T-helper 1 cell treated with Interleukin-12 subunit alpha and Interleukin-12 subunit beta and Interleukin-4 antibody, amounts not matched to agents 30 ng/mL and 1 ng/mL, for 36 hours (primary cell): ENCODE measurements around the gene COASY. TPM values are rescaled to one million over a fixed set of nuclear protein-coding genes. Genes with fewer than 3 reads are reported as not detected.

Experiments
- intact Hi-C: fragments of 100-400 bp; cut with micrococcal nuclease; formaldehyde crosslinking; loops from one replicate; pipeline ENCODE4 v1.15.1; 2024
- total RNA-seq: library from RNA; stranded (reverse); gene quantifications from 2 replicates; pipeline ENCODE4 v1.2.3, GENCODE V29; 2022

The COASY gene
- 74.3 and 80.3 TPM in 2 replicates for total RNA-seq

DNA sequence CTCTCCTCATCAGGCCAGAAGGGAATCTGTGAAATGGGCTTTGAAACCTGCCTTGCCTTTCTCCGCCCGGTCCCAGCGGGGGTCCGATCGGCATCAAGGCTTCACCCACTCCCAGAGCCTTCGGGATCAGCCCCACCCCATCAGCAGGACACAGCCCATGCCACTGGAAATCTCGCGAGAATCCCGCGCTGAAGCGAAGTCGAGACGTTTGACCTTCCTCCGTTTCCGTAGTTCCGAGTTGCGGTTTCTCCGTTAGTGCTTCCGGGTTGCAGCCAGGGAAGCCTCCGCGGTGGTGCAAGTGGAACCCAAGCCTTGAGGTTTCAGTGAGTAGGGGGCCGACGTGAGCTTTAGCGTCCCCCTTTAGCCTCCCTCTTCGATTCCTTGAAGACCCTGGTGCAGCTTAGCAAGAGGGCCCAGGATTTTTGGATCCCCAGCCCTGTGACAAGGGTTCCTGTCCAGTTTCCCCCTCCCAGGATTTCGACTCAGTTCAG is at the start of gene COASY:
TSS of gene COASY (plus strand) at position 252 of the 491 bp plus-strand sequence. CDS start 475 bp downstream, outside the sequence.
- intact Hi-C loops, result loop anchor here (1.0 to 10.0 kb wide), 4 partner anchors 8 to 923 kb away; partner anchors contain the start of genes DHX8, PSMC3IP, RETREG3 and TUBG1

DNA sequence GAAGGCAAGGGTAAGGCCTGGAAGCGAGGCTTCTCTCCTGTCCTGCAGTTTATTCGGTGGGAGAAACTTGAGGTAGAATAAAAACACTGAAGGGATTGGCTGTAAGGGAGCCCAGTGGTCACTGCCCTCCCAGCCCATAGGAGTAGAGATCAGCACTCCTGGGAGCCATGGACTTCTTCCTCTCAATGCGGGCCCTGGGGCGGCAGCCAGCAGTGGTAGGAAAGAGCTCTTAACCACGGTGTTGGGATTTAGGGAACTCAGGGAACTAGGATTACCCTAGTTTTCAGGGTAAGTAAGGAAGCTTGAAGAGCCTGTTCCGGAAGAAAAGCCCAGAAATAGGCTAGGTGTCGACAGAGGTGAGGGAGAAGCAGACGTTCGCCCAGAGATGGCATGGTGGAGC is 49.7 kb upstream of the COASY start:
- intact Hi-C loops, result no loop called here

DNA sequence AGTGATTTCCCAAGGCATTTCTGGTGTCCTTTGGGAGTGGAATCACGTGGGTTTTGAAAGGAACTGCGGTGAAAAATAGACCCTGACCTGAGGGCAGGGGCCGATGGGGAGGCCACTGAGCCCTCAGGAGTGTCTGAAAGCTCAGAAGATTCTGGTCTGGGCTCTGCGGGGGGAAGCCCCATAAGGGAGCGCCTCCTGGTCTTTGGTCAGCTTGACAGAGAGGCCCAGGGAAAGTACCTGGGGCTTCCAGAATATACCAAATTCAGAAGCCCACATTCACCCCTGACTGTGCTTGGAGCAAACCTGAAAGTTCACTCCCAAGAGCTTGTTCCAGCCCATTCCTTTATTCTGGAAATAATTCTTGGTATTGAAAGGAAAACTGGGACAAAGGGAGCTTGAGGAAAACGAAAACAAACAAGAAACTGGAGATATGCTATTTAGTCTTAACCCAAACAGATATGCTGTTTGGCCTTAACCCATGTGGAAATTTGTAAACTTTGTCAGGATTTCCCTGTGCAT is 49.2 kb upstream of the COASY start:
- intact Hi-C loops, result no loop called here

DNA sequence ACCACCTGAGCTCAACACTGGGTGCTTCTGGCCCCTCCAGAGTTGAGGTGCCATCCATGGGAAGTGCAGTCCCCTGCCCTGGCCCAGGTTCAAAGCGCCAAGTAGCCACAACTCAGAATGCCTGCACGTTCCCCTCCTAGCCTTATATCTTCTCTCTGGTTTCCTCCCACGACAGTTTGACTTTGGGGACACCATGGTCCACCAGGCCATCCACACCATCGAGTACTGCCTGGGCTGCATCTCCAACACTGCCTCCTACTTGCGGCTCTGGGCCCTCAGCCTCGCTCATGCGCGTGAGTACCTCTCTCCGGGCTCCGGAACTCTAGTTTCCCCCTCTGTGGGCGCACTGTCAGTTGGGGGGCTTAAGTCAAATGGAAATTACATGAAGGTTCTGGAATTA is 48.3 kb upstream of the COASY start:
- intact Hi-C loops, result no loop called here

DNA sequence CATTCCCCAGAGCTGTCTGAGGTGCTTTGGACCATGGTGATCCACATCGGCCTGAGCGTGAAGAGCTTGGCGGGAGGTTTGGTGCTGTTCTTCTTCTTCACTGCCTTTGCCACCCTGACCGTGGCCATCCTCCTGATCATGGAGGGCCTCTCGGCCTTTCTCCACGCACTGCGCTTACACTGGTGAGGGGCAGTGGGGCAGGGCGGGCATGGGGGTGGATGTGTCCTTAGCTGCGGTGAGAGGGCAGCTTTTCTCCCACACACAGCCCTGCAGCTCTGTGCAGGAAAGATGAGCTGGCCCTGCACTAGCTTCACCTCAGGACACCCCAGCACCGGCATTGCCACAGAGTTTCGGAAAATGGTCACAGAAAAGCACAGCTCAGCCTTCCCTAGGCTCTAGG is 47.7 kb upstream of the COASY start:
- intact Hi-C loops, result no loop called here

DNA sequence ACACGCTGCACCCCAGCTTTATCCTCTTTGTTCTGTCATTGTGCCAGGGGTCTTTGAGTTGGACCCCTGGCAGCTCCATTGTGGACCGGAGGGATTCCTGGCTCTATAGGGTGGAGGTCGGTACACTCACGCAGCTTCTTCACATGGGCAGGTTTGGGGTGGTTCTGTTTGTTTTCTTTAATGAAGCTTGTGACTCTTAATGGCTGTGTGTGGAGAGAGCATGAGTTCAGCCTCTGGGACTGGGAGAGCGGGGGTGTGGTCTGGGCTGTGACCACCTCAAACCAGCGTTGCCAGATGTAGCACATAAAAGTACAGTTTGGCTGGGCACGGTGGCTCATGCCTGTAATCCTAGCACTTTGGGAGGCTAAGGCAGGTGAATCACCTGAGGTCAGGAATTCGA is 47.1 kb upstream of the COASY start:
- intact Hi-C loops, result no loop called here

DNA sequence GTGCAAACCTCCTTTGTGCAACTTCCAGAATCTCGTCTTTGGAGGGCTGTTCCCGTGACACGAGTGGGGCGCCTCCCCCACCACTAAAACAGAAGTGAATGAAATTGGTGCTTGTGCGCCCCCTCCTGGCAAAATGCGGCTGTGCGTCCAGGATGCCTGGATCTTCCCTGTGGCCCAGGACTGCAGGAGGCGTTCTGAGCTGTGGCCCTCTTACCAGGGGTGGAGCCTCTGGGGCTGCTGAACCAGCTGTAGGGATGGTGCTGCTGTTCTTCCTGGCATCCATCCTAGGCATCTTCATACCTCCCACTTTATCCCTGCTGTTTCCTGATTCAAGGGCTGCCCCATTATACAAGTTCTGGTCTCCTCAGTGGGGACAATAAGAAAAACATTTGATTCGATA is 44.4 kb upstream of the COASY start:
- intact Hi-C loops, result loop anchor here (1.0 kb wide), 5 partner anchors 78 to 295 kb away; no protein-coding TSS in a partner anchor

DNA sequence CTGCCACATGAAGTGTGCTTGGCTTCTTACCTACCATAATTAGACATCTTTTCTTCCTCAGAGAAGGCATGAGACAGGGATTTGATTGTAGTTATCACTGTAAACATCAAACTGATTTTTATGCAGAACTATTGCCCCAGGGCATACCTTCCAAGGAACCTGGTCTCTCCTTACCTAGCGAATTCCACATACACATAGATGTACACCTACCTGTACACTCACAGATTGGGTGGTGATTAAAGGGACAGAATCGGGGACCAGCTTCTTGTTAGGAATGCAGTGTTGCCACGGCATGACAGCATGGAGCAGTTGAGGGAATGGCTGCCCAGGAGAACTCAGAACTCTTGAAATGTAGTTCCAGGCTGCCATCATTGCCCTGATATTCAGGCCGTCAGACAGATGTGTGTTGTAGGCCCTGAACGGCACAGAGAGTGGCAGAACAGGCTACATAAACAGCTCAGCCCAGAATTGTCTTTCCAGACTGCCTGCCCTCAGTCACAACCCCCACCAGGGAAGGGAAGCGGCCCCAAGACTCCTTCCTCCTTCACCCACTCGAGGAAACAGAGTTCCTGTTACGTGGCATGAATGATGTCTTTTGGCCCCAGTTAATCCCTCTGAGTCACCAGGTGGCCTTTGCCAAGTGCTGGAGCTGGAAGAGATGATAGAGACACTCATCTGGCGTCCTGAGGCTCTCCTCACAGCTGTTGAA is 43.7 kb upstream of the COASY start:
- intact Hi-C loops, result no loop called here

DNA sequence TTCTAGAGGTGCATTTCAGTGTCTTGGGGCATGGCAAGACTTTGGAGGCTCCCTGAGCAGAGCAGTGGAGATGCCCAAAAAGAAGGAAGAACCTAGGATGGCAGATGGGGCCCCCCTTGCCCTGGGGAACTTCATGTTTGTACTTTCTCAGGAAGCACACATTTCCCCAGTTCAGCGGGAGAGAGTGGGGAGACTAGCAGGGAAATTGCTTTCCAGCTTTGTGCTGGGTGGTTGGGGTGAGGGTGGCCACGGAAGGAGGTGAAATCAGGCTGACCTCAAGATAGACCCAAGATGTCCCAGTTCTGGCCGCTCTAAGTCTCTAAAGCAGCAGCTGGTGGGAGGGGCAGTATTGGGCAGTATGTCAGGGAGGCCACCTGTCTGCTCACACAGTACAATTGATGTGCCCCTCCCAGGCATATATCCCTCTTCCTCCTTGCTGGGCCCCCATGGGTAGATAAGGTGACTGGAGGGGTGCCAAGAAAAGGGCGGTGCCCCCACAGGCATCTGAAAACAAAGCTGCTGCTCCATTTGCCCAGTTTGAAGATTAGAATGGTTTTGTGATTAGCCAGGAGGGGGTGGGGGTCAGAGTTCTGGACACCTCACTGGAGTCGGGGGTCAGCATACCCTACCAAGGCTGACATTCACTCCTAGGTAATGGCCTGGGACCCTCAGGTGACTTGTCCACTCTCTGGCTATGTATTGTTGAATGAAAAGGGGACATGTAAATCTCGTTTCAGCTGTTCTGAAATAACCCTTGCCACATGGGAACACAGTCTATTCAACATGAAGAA is 43.0 kb upstream of the COASY start:
- intact Hi-C loops, result no loop called here

DNA sequence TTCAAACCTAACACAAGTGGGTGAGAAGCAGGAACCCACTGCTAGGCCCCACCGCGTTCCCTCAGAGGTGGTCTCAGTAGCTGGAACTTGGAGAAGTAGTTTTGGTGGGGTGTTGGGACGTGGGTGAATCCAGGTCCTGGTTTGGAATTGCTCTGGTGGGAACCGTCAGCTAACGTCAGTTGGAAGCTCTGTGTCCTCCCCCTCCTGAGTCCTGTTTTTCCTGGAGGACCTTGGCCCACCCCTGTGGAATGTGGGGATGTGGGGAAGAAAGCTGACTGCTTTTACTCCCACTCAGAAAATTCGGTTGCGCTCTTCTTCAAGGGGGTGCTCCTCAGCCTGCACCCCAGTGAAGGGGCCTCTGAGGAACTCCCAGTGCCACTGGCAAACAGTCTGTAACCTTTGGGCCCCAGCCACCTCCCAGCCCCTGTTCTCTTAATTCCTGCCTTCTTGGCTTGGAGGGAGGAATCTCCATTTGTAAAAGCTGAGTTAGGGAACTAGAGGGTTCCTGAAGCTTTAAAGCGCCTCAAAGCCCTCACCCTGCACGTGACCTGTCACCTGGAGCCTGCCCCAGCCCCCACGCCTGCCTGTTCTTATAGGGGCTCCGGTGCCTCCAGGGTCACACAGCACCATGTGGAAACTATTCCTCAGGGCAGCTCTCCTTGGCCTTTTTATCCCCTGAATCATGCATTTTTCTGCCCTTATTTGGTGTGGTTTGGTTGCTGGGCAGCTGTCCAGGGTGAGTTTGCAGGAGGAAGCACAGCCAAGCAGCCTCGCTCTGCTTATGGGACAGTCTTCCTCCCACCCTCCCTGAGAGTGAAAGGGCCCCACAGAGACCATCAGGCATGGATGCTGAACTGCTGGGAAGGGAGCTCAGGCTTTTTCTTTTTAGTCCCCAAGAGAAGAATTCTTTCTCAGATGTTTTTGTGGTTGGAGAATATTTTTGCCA is 42.1 kb upstream of the COASY start:
- intact Hi-C loops, result no loop called here

DNA sequence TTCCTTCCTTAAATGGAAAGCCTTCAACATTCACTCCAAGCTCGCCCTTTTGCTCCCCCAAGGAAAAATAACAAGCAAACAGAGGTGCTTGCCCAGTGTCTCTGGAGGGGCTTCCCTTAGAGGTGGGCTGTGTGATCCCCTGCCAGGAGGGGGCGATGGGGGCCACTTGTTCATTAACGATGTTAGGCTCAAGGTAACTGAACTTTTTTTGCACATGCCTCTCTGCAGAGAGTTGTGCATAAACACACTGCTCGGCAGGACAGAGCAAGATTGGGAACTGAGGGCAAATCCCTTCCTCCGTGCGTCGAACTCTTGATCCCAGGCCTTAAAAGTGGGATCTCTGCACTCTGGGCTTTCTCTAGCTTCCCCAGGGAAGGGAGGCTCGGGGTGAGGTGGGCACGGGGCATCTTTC is 41.4 kb upstream of the COASY start:
- intact Hi-C loops, result no loop called here

DNA sequence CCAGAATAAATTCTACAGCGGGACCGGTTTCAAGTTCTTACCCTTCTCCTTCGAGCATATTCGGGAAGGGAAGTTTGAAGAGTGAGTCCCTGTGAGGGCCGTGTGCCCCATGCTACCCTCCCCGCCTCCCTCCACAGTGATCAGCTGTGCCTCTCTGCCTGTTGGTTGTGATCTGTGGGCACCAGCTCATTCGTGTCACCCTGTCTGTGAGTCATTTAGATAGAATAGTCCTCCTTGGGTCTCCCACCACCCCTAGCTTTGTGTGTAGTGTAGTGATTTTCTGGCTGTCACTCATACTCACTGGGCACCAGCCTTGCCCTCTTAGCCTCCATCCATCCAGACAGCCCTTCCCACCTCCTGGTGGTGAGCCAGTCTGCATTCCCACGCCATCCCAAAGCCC is 40.9 kb upstream of the COASY start:
- intact Hi-C loops, result no loop called here

DNA sequence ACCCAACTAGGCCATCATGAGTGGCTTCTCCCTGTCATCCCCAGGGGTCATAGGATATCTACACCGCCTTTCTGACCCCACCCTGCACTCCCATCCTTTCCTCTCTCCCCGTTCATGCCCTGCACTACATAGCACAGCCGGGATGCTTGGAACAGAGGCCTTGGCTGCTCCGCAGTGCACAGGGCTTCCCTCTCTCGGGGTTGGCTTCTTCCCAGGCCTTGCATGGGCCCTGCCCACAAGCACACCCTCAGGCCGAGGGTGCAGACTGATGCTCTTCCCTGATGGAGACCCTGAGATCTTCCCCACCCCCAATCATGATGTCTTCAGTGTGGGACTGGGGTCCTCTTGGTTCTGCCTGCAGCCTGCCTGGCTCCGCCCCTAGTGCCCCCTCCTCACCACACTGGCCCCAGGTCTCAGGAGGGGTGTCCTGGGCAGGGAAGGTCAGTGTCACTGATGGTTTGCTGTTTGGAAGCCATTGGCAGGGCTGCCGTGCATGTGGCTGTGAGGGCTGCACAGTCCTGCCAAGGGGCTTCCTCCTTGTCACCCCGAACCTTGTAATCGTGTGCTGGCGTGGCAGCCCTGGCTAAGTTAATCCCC is 40.2 kb upstream of the COASY start:
- intact Hi-C loops, result no loop called here

DNA sequence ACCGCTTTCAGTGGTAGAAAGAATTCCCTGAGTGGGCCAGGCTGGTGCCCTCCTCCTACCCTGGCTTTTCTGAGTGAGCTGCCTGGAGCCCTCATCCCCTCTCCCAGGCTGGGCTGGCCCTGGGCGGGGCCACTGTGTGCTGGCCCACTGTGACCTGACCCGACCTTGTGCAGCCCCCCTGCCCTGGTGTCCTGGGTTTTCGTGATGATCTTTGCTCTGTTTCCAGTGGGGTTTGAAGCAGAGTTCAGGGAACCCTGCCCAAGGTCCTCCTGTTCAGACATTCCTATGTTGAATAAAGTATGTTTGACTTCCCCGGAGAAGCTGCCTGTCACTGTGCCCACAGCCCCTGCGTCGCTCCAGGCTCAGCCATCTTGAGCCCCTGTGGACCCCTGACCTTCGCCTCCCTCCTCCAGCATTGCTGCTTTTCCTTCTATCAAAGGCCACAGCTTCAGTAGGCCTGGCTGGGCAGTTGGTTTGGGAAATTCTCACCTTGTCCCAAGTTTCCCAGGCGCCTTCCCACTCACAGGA is 39.6 kb upstream of the COASY start:
- intact Hi-C loops, result no loop called here

DNA sequence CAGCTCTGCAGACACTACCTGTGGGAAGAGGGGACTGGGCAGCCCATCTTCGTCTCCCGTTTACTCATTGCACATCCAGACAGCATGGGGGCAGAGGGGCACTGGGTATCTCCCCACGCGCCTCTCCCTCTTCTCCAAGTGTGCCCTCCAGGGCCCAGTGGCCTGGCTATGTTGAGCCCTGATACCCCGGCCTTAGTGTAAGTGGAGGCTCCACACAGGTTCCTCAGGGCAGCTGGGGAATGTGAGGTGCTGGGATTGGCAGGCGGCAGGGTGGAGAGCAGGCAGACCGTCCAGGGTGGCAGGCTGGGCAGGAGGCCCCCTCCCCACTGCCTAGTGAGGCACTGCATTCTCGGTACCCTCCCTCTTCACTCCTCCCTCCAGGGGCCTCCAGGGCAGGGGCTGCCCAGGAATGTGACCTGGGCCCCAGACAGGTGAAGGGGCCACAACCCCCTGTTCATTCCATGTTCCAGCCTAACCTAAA is 39.1 kb upstream of the COASY start:
- intact Hi-C loops, result no loop called here

DNA sequence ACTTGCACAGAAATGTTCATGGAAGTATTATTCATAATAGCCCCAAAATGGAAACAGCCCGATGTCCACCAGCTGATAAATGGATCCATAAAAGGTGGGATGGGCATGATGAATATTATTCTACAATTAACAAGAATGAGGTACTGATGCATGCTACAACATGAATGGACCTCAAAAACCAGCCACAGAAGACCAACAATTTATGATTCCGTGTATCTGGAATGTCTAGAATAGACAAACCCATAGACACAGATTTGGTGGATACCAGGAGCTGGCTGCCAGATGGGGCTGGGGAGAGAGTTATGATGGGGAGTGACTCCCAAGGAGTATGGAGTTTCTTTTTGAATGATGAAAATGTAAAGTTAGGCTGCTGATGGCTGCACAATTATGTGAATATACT is 36.7 kb upstream of the COASY start:
- intact Hi-C loops, result no loop called here

DNA sequence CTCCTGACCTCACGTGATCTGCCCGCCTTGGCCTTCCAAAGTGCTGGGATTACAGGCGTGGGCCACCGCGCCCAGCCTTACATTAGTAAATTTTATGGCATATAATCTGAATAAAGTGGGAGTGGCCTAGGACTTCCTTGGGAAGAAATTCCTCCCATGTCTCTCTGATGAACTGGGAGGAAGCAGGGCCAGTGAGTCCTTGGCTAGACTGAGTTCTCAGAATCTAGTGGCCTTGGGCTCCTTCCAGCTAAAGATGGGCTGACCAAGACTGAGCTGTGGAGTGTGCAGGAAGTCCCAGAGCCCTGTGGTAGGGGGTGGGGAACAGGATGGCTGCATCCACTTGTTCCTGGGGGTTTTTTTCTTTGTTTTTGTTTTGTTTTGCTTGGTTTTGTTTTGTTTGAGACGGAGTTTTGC is 35.9 kb upstream of the COASY start:
- intact Hi-C loops, result no loop called here

DNA sequence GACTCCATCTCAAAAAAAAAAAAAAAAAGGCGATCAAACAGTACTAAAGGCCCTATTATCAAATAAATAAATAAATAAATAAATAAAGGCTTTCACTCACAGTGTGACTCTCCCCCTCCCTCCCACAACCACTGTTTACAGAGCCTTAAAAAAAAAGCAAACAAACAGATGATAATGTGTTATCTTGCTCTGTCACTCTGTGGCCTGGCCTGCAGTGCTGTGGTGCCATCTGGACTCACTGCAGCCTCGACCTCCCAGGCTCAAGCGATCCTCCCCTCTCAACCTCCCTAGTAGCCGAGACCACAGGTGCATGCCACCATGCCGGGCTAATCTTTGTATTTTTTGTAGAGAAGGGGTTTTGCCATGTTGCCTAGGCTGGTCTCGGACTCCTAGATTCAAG is 34.0 kb upstream of the COASY start:
- intact Hi-C loops, result loop anchor here (1.0 kb wide), 2 partner anchors 100 to 121 kb away; no protein-coding TSS in a partner anchor

DNA sequence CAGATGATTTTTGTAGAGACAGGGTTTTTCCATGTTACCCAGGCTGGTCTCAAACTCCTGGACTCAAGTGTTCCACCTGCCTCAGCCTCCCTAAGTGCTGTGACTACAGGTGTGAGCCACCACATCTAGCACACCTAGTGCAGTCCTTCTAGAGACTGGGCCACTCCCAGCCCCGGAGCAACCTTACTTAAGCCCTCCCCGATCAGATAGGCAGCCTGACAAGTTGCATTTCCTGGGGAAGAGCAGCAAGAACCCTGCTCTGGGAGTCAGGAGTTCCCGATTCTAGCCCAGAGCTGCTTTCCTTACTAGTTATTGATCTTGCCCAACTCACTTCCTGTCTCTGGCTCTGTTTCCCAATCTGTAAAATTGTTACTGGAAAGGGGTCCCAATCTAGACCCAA is 32.9 kb upstream of the COASY start:
- intact Hi-C loops, result no loop called here

DNA sequence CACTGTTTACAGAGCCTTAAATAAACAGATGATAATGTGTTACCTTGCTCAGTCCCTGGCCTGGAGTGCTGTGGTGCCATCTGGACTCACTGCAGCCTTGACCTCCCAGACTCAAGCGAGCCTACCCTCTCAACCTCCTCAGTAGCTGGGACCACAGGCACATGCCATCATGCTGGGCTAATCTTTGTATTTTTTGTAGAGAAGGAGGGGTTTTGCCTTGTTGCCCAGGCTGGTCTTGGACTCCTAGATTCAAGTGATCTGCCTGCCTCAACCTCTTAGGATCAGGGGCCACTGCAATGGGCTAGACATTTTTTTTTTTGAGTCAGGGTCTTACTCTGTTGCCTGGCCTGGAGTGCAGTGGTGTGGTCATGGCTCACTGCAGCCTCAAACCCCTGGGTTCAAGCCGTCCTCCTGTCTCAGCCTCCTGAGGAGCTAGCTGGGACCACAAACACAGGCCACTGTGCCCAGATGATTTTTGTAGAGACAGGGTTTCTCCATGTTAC is 30.9 kb upstream of the COASY start:
- intact Hi-C loops, result no loop called here
